ENCODE measurements around the gene RASSF4. TPM values are rescaled to one million over a fixed set of nuclear protein-coding genes. Genes with fewer than 3 reads are reported as not detected.

RASSF4 gene
- total RNA-seq, 1 donor from 2014 or later, result 83.0 TPM

GRCh38 chr10:44976352-44977198, 17.0 kb downstream of the RASSF4 start:
- H3K4me1 Mint-ChIP-seq (ENCODE audit: low read depth, unreplicated experiment), result peaks cover 68% of the 10 kb centered on the region
- TF ChIP-seq EZH2 (IDR thresholded peaks at IDR 0.05; ENCODE audit: insufficient read depth, low read length) (no peak), CTCF (IDR thresholded peaks at IDR 0.05; ENCODE audit: insufficient read depth, low read depth, low read length) (no peak)
- DNase-seq (ENCODE audit: low read depth) (no peak), FAIRE-seq (no peak)
- no peaks in the 10 kb centered on the region for H3K36me3 ChIP-seq (ENCODE audit: insufficient read depth, low read length)
- peaks cover 61% of the 10 kb centered on the region for H3K4me1 ChIP-seq (ENCODE audit: insufficient read depth, low read length)
- H3K9ac ChIP-seq (ENCODE audit: low read length), result no peak overlapping the region
- H3K27me3 ChIP-seq (ENCODE audit: insufficient read depth, low read length), result no peaks in the 10 kb centered on the region
- H3K79me2 ChIP-seq (ENCODE audit: insufficient read depth, low read length), result no peaks in the 10 kb centered on the region
- peaks cover 9% of the 10 kb centered on the region for H3K36me3 Mint-ChIP-seq (ENCODE audit: low read depth, unreplicated experiment)
- H4K20me1 ChIP-seq (ENCODE audit: insufficient read depth, low read length), result no peaks in the 10 kb centered on the region
- peaks cover 2% of the 10 kb centered on the region for H3K9me3 Mint-ChIP-seq (ENCODE audit: unreplicated experiment)
- H3K4me3 ChIP-seq (ENCODE audit: insufficient read depth, low read depth, low read length), result no peak overlapping the region
- H3K4me3 Mint-ChIP-seq (ENCODE audit: unreplicated experiment), result peak overlapping the region; percentile 73
- no peak overlapping the region for H2AFZ ChIP-seq (ENCODE audit: low read depth, low read length)
- no peak overlapping the region for H3K27ac ChIP-seq (ENCODE audit: low read depth, low read length)
- no peaks in the 10 kb centered on the region for H3K27me3 Mint-ChIP-seq (ENCODE audit: low read depth, unreplicated experiment)
- peak overlapping the region; percentile 86 for H3K27ac Mint-ChIP-seq (ENCODE audit: unreplicated experiment)
- H3K9me3 ChIP-seq (ENCODE audit: insufficient read depth, low read depth, low read length), result no peaks in the 10 kb centered on the region
- peak overlapping the region; percentile 85 for H3K4me2 ChIP-seq (ENCODE audit: low read length)

- H3K4me3 ChIP-seq (ENCODE audit: insufficient read depth, low read depth, low read length), result peak overlapping the region; percentile 51
- peak overlapping the region; percentile 62 for H3K9ac ChIP-seq (ENCODE audit: low read length)
- Mint-ChIP-seq H3K9me3 (ENCODE audit: unreplicated experiment) (peaks cover 2% of the 10 kb centered on the region), H3K4me3 (ENCODE audit: unreplicated experiment) (peak overlapping the region; percentile 85), H3K27ac (ENCODE audit: unreplicated experiment) (peak overlapping the region; percentile 86), H3K27me3 (ENCODE audit: low read depth, unreplicated experiment) (no peaks in the 10 kb centered on the region), H3K4me1 (ENCODE audit: low read depth, unreplicated experiment) (peaks cover 70% of the 10 kb centered on the region), H3K36me3 (ENCODE audit: low read depth, unreplicated experiment) (peaks cover 2% of the 10 kb centered on the region)
- H3K27me3 ChIP-seq (ENCODE audit: insufficient read depth, low read length), result no peaks in the 10 kb centered on the region
- TF ChIP-seq EZH2 (IDR thresholded peaks at IDR 0.05; ENCODE audit: insufficient read depth, low read length), result no peak
- TF ChIP-seq CTCF (IDR thresholded peaks at IDR 0.05; ENCODE audit: insufficient read depth, low read depth, low read length), result no peak
- no peak overlapping the region for H3K27ac ChIP-seq (ENCODE audit: low read depth, low read length)
- peaks cover 70% of the 10 kb centered on the region for H3K4me1 ChIP-seq (ENCODE audit: insufficient read depth, low read length)
- H3K36me3 ChIP-seq (ENCODE audit: insufficient read depth, low read length), result no peaks in the 10 kb centered on the region
- H4K20me1 ChIP-seq (ENCODE audit: insufficient read depth, low read length), result no peaks in the 10 kb centered on the region
- H3K9me3 ChIP-seq (ENCODE audit: insufficient read depth, low read depth, low read length), result no peaks in the 10 kb centered on the region
- FAIRE-seq (no peak), DNase-seq (ENCODE audit: low read depth) (no peak)
- no peaks in the 10 kb centered on the region for H3K79me2 ChIP-seq (ENCODE audit: insufficient read depth, low read length)
- H2AFZ ChIP-seq (ENCODE audit: low read depth, low read length), result no peak overlapping the region
- H3K4me2 ChIP-seq (ENCODE audit: low read length), result peak overlapping the region; percentile 85
Observed at GRCh38 chr10:44977287-44978212, 17.9 kb downstream of the RASSF4 start.

All from astrocyte (in vitro differentiated cells and primary cell).